Activated CD8-positive, alpha-beta memory T cell treated with anti-CD3 and anti-CD28 coated beads, Interleukin-2, amount 50 U/mL, for 4 hours (primary cell): Measurements from ENCODE around the gene GPHB5.
"Not testable (repeated sequence)": the region's sequence is repeated elsewhere in the genome, so short reads cannot be mapped to it uniquely, and the experiment has no call there.

ENCODE experiments used
- DNase-seq: peaks from one replicate; pipeline ENCODE4 v3.0.0-alpha.2; 2020

Gene GPHB5

GRCh38 chr14:63318835-63319234 is at the start of gene GPHB5:
Gene GPHB5, minus strand, starts transcription at chr14:63318935. Its CDS starts 1,086 bp downstream, at chr14:63317849.
- DNase-seq = no peak

GRCh38 chr14:63367742-63368364 is 49.1 kb upstream of the GPHB5 start:
- DNase-seq = no peak

- DNase-seq = no peak
These were observed 43.7 kb upstream of the GPHB5 start for GRCh38 chr14:63362389-63362819.

GRCh38 chr14:63361790-63362189 is 43.1 kb upstream of the GPHB5 start:
- no peak for DNase-seq

GRCh38 chr14:63357841-63358240 is 39.1 kb upstream of the GPHB5 start:
- DNase-seq = no peak

- DNase-seq = no peak
These were observed 27.1 kb upstream of the GPHB5 start for GRCh38 chr14:63345826-63346225.

- no peak for DNase-seq
These were observed 25.6 kb upstream of the GPHB5 start for GRCh38 chr14:63344336-63344735.

GRCh38 chr14:63343878-63344277 is 25.1 kb upstream of the GPHB5 start:
- no peak for DNase-seq

GRCh38 chr14:63342371-63342770 is 23.6 kb upstream of the GPHB5 start:
- no peak for DNase-seq

GRCh38 chr14:63328787-63329737 is 10.3 kb upstream of the GPHB5 start:
- DNase-seq = no peak

GRCh38 chr14:63326840-63327239 is 8.1 kb upstream of the GPHB5 start:
- DNase-seq = no peak

GRCh38 chr14:63322897-63323573 is 4.3 kb upstream of the GPHB5 start:
- no peak for DNase-seq

- DNase-seq = no peak
These were observed 3.7 kb upstream of the GPHB5 start for GRCh38 chr14:63322472-63322871.

GRCh38 chr14:63308723-63309317 is 9.9 kb downstream of the GPHB5 start:
- DNase-seq = no peak

GRCh38 chr14:63304429-63304828 is 14.3 kb downstream of the GPHB5 start:
- not testable (repeated sequence) for DNase-seq

GRCh38 chr14:63301891-63302534 is 16.7 kb downstream of the GPHB5 start:
- DNase-seq = no peak

GRCh38 chr14:63300854-63301253 is 17.9 kb downstream of the GPHB5 start:
- no peak for DNase-seq

- DNase-seq = no peak
These were observed 19.2 kb downstream of the GPHB5 start for GRCh38 chr14:63299351-63300110.

GRCh38 chr14:63297372-63298063 is 21.2 kb downstream of the GPHB5 start:
- no peak for DNase-seq

GRCh38 chr14:63296060-63296563 is 22.6 kb downstream of the GPHB5 start:
- DNase-seq = no peak

- no peak for DNase-seq
These were observed 23.5 kb downstream of the GPHB5 start for GRCh38 chr14:63295231-63295685.
